ENCODE data around the gene LBP. TPM values are rescaled to one million over a fixed set of nuclear protein-coding genes. Genes with fewer than 3 reads are reported as not detected.
A peak's percentile ranks its signal among the peaks of the same experiment; 100 is the strongest.

Gene LBP
- total RNA-seq, 2 donors from 2014 or later: 0.18 TPM; not detected in 1

GRCh38 chr20:38363004-38363747 lies 16.9 kb downstream of the LBP start:
- DNase-seq: no peak
- TF ChIP-seq CTCF (conservative IDR thresholded peaks at IDR 0.05): no peak
- 92 to 94% methylated on average over 7 to 8 of the region's 8 CpGs for WGBS, 2 experiments (ENCODE audit: insufficient coverage in 1 of 2, insufficient read length in 1 of 2)
- no peak overlapping the region for H3K4me3 ChIP-seq (ENCODE audit: low read length)
- no peaks in the 10 kb centered on the region for H3K9me3 ChIP-seq (ENCODE audit: control insufficient read depth, low read length)
- Mint-ChIP-seq H3K4me1 (no peaks in the 10 kb centered on the region), H3K27me3 (ENCODE audit: insufficient read depth) (no peaks in the 10 kb centered on the region), H3K36me3 (ENCODE audit: low read depth) (no peaks in the 10 kb centered on the region), H3K4me3 (no peak overlapping the region), H3K27ac (no peak overlapping the region), H3K9me3 (no peaks in the 10 kb centered on the region)
- H3K27ac ChIP-seq (ENCODE audit: low read depth, low read length): no peak overlapping the region
- no peaks in the 10 kb centered on the region for H3K4me1 ChIP-seq (ENCODE audit: control insufficient read depth, insufficient read depth, low read length)
- H3K9ac ChIP-seq (ENCODE audit: extremely low read depth, low read length, poor library complexity, severe bottlenecking): no peak overlapping the region
- H3K36me3 ChIP-seq (ENCODE audit: control insufficient read depth, insufficient read depth, low read length): no peaks in the 10 kb centered on the region
- no peaks in the 10 kb centered on the region for H3K27me3 ChIP-seq (ENCODE audit: control insufficient read depth, insufficient read depth, low read length, poor library complexity, severe bottlenecking)

GRCh38 chr20:38369389-38369788 lies 23.1 kb downstream of the LBP start:
- Histone ChIP-seq H3K36me3 (ENCODE audit: control insufficient read depth, insufficient read depth, low read length) (no peaks in the 10 kb centered on the region), H3K9me3 (ENCODE audit: control insufficient read depth, low read length) (no peaks in the 10 kb centered on the region), H3K27me3 (ENCODE audit: control insufficient read depth, insufficient read depth, low read length, poor library complexity, severe bottlenecking) (no peaks in the 10 kb centered on the region), H3K27ac (ENCODE audit: low read depth, low read length) (no peak overlapping the region), H3K4me3 (ENCODE audit: low read length) (peak overlapping the region; percentile 58), H3K9ac (ENCODE audit: extremely low read depth, low read length, poor library complexity, severe bottlenecking) (no peak overlapping the region), H3K4me1 (ENCODE audit: control insufficient read depth, insufficient read depth, low read length) (no peaks in the 10 kb centered on the region)
- no peaks in the 10 kb centered on the region for H3K9me3 Mint-ChIP-seq
- H3K27me3 Mint-ChIP-seq (ENCODE audit: insufficient read depth): no peaks in the 10 kb centered on the region
- no peak overlapping the region for H3K27ac Mint-ChIP-seq
- no peak overlapping the region for H3K4me3 Mint-ChIP-seq
- H3K4me1 Mint-ChIP-seq: peaks cover 4% of the 10 kb centered on the region
- 50 to 66% methylated on average over 1 to 2 of the region's 2 CpGs for WGBS, 2 experiments (ENCODE audit: insufficient coverage in 1 of 2, insufficient read length in 1 of 2)
- H3K36me3 Mint-ChIP-seq (ENCODE audit: low read depth): no peaks in the 10 kb centered on the region
- peak; percentile 68 for DNase-seq
- TF ChIP-seq CTCF (conservative IDR thresholded peaks at IDR 0.05): no peak

GRCh38 chr20:38372806-38373205 lies 26.5 kb downstream of the LBP start:
- no peak overlapping the region for H3K27ac Mint-ChIP-seq
- Histone ChIP-seq H3K4me1 (ENCODE audit: control insufficient read depth, insufficient read depth, low read length) (no peaks in the 10 kb centered on the region), H3K4me3 (ENCODE audit: low read length) (no peak overlapping the region), H3K36me3 (ENCODE audit: control insufficient read depth, insufficient read depth, low read length) (no peaks in the 10 kb centered on the region), H3K9ac (ENCODE audit: extremely low read depth, low read length, poor library complexity, severe bottlenecking) (no peak overlapping the region), H3K27me3 (ENCODE audit: control insufficient read depth, insufficient read depth, low read length, poor library complexity, severe bottlenecking) (no peaks in the 10 kb centered on the region), H3K27ac (ENCODE audit: low read depth, low read length) (no peak overlapping the region), H3K9me3 (ENCODE audit: control insufficient read depth, low read length) (no peaks in the 10 kb centered on the region)
- no peaks in the 10 kb centered on the region for H3K36me3 Mint-ChIP-seq (ENCODE audit: low read depth)
- no peak for TF ChIP-seq CTCF (conservative IDR thresholded peaks at IDR 0.05)
- H3K9me3 Mint-ChIP-seq: peaks cover 3% of the 10 kb centered on the region
- peaks cover 4% of the 10 kb centered on the region for H3K4me1 Mint-ChIP-seq
- no peak for DNase-seq
- WGBS, 2 experiments (ENCODE audit: insufficient coverage in 1 of 2, insufficient read length in 1 of 2): 91 to 100% methylated on average over 1 to 5 of the region's 5 CpGs
- no peak overlapping the region for H3K4me3 Mint-ChIP-seq
- peaks cover 4% of the 10 kb centered on the region for H3K27me3 Mint-ChIP-seq (ENCODE audit: insufficient read depth)

All from endodermal cell (in vitro differentiated cells).